AG04449 (cell line): ENCODE measurements around the gene DIAPH2.
"Not testable (repeated sequence)": the region's sequence is repeated elsewhere in the genome, so short reads cannot be mapped to it uniquely, and the experiment has no call there.

Source experiments
- CTCF ChIA-PET: fragments of 350-600 bp; formaldehyde crosslinking; extraction: SDS; loops from one replicate; lab custom pipeline; 2021; ENCODE audit warnings: antibody characterized with exemption; lab: Yijun Ruan, JAX
- POLR2A ChIA-PET: fragments of 400-600, 350-600 bp; formaldehyde crosslinking; extraction: SDS; loops from one replicate; lab custom pipeline; 2020; ENCODE audit warnings: antibody characterized with exemption, inconsistent platforms; lab: Yijun Ruan, JAX
- DNase-seq: peaks from one replicate; pipeline ENCODE4 v3.0.0-alpha.2; 2010; ENCODE audit warnings: low read depth, low spot score
- H3K4me3 ChIP-seq: 2 replicates; pipeline ENCODE4 v1.5.1; 2011; ENCODE audit warnings: low read depth, mild to moderate bottlenecking, control low read depth, low read length
- CTCF ChIP-seq: IDR thresholded peaks from one replicate; pipeline ENCODE4 v1.5.1; 2011; ENCODE audit warnings: mild to moderate bottlenecking, moderate library complexity, low read length, control low read depth, inconsistent platforms; ENCODE audit not compliant: insufficient read depth; ENCODE audit errors: missing control alignments

The DIAPH2 gene

GRCh38 chrX:96837808-96838207 is 153.2 kb downstream of the DIAPH2 start:
- no peak for DNase-seq
- ChIA-PET POLR2A (no interaction called here), CTCF (no interaction called here)
- TF ChIP-seq CTCF = no peak
- no peak overlapping the region for H3K4me3 ChIP-seq

GRCh38 chrX:96838537-96838936 is 153.9 kb downstream of the DIAPH2 start:
- no peak overlapping the region for H3K4me3 ChIP-seq
- ChIA-PET POLR2A (no interaction called here), CTCF (no interaction called here)
- DNase-seq = no peak
- TF ChIP-seq CTCF = no peak

GRCh38 chrX:96841325-96841724 is 156.7 kb downstream of the DIAPH2 start:
- H3K4me3 ChIP-seq = no peak overlapping the region
- TF ChIP-seq CTCF = no peak
- DNase-seq = no peak
- CTCF ChIA-PET = no interaction called here
- POLR2A ChIA-PET = no interaction called here

GRCh38 chrX:96841866-96842265 is 157.2 kb downstream of the DIAPH2 start:
- POLR2A ChIA-PET, DNase-seq, CTCF ChIA-PET, H3K4me3 ChIP-seq: not testable (repeated sequence)

- H3K4me3 ChIP-seq = no peak overlapping the region
- POLR2A ChIA-PET = no interaction called here
- CTCF ChIA-PET = no interaction called here
- TF ChIP-seq CTCF = peak; percentile 13
- DNase-seq = no peak
These were observed 158.9 kb downstream of the DIAPH2 start for GRCh38 chrX:96843566-96843965.

- ChIA-PET CTCF (no interaction called here), POLR2A (no interaction called here)
- DNase-seq = no peak
- no peak for TF ChIP-seq CTCF
- H3K4me3 ChIP-seq = no peak overlapping the region
These were observed 162.2 kb downstream of the DIAPH2 start for GRCh38 chrX:96846841-96847240.

GRCh38 chrX:96859422-96859821 is 174.8 kb downstream of the DIAPH2 start:
- DNase-seq, POLR2A ChIA-PET, CTCF ChIA-PET, H3K4me3 ChIP-seq: not testable (repeated sequence)

GRCh38 chrX:96861218-96861617 is 176.6 kb downstream of the DIAPH2 start:
- ChIA-PET POLR2A (no interaction called here), CTCF (no interaction called here)
- no peak overlapping the region for H3K4me3 ChIP-seq
- TF ChIP-seq CTCF = no peak
- no peak for DNase-seq
